ENCODE measurements around the gene THSD4. TPM values are rescaled to one million over a fixed set of nuclear protein-coding genes. Genes with fewer than 3 reads are reported as not detected.

Gene THSD4
- total and polyA plus RNA-seq, 2 of the 4 experiments (the other 2 are of a cell fraction) = 25.5 to 31.1 TPM

DNA sequence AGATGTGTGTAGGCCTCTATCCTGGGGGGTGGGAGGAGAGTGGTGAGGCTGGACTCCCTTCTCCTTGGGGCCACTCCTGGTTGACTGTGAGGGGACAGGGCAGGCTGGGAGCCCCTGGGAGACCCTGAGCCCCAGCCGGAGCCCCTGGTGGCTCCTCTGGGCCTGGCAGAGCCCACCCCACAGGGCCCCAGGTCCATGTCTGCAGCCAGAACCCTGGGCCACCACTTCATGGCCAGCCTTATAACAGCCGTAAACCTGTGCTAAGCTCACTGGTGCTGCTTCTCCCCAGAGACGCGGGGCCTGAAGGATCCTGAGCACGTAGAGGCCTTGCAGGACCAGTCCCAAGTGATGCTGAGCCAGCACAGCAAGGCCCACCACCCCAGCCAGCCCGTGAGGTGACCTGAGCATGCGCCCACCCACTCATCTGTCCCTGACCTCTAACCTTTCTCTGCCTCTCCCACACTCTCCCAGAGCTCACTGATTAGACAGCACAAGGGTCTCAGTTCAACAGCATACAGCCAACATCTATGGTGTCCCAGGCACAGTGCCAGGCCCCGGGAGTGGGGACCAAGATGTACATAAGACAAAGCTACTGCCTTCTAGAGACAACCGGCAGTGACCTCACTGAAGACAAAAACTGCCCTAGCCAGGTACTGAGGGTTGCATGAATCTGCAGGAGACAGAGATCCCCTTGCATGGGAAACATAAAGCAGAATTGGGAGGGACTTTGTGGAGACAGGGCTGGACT is 698.6 kb downstream of the THSD4 start:
- Histone ChIP-seq H3K18ac (ENCODE audit: low read depth, low read length) (no peak overlapping the region), H2BK120ac (ENCODE audit: low read depth, low read length) (no peak overlapping the region), H3K9me1 (ENCODE audit: insufficient read depth, low read length) (no peaks in the 10 kb centered on the region), H2AK9ac (replicated peaks; ENCODE audit: low read depth, low read length, poor library complexity) (no peak overlapping the region), H4K5ac (ENCODE audit: low read depth, low read length) (no peak overlapping the region), H3K4me3 (ENCODE audit: insufficient read depth, low read depth, low read length) (no peak overlapping the region), H3K4ac (ENCODE audit: low read depth, low read length) (no peak overlapping the region), H4K8ac (ENCODE audit: low read depth in 2 of 2, low read length in 2 of 2) (no peak overlapping the region), H2AFZ (replicated peaks; ENCODE audit: low read length, poor library complexity) (no peak overlapping the region), H3K9me3 (ENCODE audit: control insufficient read depth, insufficient read depth, low read length) (peaks cover 4% of the 10 kb centered on the region; the same call in 1 of the 2 replicates), H2BK20ac (ENCODE audit: low read depth, low read length) (no peak overlapping the region), H3K4me2 (ENCODE audit: low read depth, low read length) (no peak overlapping the region), H3K36me3 (ENCODE audit: control insufficient read depth, insufficient read depth, low read length) (no peaks in the 10 kb centered on the region; the same call in 1 of the 2 replicates), H3K56ac (ENCODE audit: extremely low read depth, insufficient read depth, low read length) (no peak overlapping the region), H4K20me1 (ENCODE audit: insufficient read depth, low read length) (no peaks in the 10 kb centered on the region), H3K79me1 (ENCODE audit: low read depth in 1 of 2, low read length in 2 of 2) (no peaks in the 10 kb centered on the region), H2BK15ac (ENCODE audit: low read depth, low read length) (no peak overlapping the region), H3K27ac (ENCODE audit: insufficient read depth, low read length) (no peak overlapping the region), H3K14ac (replicated peaks; ENCODE audit: low read depth, low read length) (no peak overlapping the region), H3K4me1 (ENCODE audit: control insufficient read depth, insufficient read depth, low read length) (no peaks in the 10 kb centered on the region), H3K9ac (ENCODE audit: low read depth, low read length) (no peak overlapping the region), H3K23ac (ENCODE audit: low read depth, low read length) (no peak overlapping the region), H3K27me3 (ENCODE audit: control insufficient read depth, insufficient read depth, low read length) (no peaks in the 10 kb centered on the region), H4K91ac (ENCODE audit: insufficient read depth, low read depth, low read length) (no peak overlapping the region), H2BK5ac (ENCODE audit: low read depth, low read length, poor library complexity, severe bottlenecking) (no peak overlapping the region), H2AK5ac (ENCODE audit: low read depth, low read length) (no peak overlapping the region)
- DNase-seq = no peak
- ATAC-seq (ENCODE audit: low read depth) = no peak
- intact Hi-C loops (cut with micrococcal nuclease) (no loop called here), dilution Hi-C loops (cut with HindIII; ENCODE audit: low sequenced_read_pairs, unreplicated experiment) (no loop called here), in situ Hi-C loops (cut with MboI; ENCODE audit: low sequenced_read_pairs) (no loop called here)
- no TSS peak for BruUV-seq (replicated peaks)
- no peak for TF ChIP-seq BHLHE40 (IDR thresholded peaks at IDR 0.05; ENCODE audit: low read depth, low read length)
- no peak for TF ChIP-seq CHD1 (IDR thresholded peaks at IDR 0.05; ENCODE audit: low read depth, low read length)
- TF ChIP-seq NFE2L2 (IDR thresholded peaks at IDR 0.05; ENCODE audit: low read depth, low read length) = no peak
- TF ChIP-seq, protein P1, sequence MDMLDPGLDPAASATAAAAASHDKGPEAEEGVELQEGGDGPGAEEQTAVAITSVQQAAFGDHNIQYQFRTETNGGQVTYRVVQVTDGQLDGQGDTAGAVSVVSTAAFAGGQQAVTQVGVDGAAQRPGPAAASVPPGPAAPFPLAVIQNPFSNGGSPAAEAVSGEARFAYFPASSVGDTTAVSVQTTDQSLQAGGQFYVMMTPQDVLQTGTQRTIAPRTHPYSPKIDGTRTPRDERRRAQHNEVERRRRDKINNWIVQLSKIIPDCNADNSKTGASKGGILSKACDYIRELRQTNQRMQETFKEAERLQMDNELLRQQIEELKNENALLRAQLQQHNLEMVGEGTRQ (IDR thresholded peaks at IDR 0.05; ENCODE audit: low read depth, low read length) = no peak
- no peak for TF ChIP-seq MXI1 (IDR thresholded peaks at IDR 0.05; ENCODE audit: borderline replicate concordance, low read depth, low read length)
- no peak for TF ChIP-seq CEBPB (IDR thresholded peaks at IDR 0.05; ENCODE audit: low read depth, low read length)
- no peak for TF ChIP-seq MAZ (IDR thresholded peaks at IDR 0.05; ENCODE audit: borderline replicate concordance, low read depth, low read length)
- no peak for TF ChIP-seq POLR2A (IDR thresholded peaks at IDR 0.05; ENCODE audit: low read depth, low read length)
- TF ChIP-seq, protein P2, sequence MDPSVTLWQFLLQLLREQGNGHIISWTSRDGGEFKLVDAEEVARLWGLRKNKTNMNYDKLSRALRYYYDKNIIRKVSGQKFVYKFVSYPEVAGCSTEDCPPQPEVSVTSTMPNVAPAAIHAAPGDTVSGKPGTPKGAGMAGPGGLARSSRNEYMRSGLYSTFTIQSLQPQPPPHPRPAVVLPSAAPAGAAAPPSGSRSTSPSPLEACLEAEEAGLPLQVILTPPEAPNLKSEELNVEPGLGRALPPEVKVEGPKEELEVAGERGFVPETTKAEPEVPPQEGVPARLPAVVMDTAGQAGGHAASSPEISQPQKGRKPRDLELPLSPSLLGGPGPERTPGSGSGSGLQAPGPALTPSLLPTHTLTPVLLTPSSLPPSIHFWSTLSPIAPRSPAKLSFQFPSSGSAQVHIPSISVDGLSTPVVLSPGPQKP (IDR thresholded peaks at IDR 0.05; ENCODE audit: borderline replicate concordance, low read depth, low read length) = no peak
- no peak for TF ChIP-seq FOS (IDR thresholded peaks at IDR 0.05; ENCODE audit: low read depth, low read length)
- no peak for TF ChIP-seq MAFK (IDR thresholded peaks at IDR 0.05; ENCODE audit: low read depth, low read length)
- no peak for TF ChIP-seq SMC3 (IDR thresholded peaks at IDR 0.05; ENCODE audit: low read depth, low read length)
- ChIA-PET POLR2A (ENCODE audit: unreplicated experiment) (interaction anchor here (0.6 kb wide), 1 partner anchor 359 kb away, joined by 4 read pairs; no protein-coding TSS in a partner anchor), CTCF (no interaction called here)
- WGBS, 2 experiments (ENCODE audit: extremely low coverage in 2 of 2, insufficient read length in 1 of 2) = 73% methylated on average over 6 of the region's 9 CpGs; no CpG with 5 or more reads in 1 of the 2 experiments

Data from IMR-90 (cell line).